Measurements from ENCODE around the gene UBL4A. TPM values are rescaled to one million over a fixed set of nuclear protein-coding genes. Genes with fewer than 3 reads are reported as not detected.

UBL4A gene
- total RNA-seq, 2 donors from 2014 or later, result 29.1 to 35.9 TPM

- no peak overlapping the region for H3K9ac ChIP-seq (ENCODE audit: extremely low read depth, low read length, poor library complexity, severe bottlenecking)
- H3K27me3 Mint-ChIP-seq (ENCODE audit: insufficient read depth), result peaks cover 1% of the 10 kb centered on the region
- WGBS, 2 experiments (ENCODE audit: insufficient coverage in 1 of 2, insufficient read length in 1 of 2), result 77% methylated on average over 3 of the region's 3 CpGs; no CpG with 5 or more reads in 1 of the 2 experiments
- no peak overlapping the region for H3K27ac ChIP-seq (ENCODE audit: low read depth, low read length)
- no peak overlapping the region for H3K27ac Mint-ChIP-seq
- H3K4me3 ChIP-seq (ENCODE audit: low read length), result no peak overlapping the region
- H3K36me3 ChIP-seq (ENCODE audit: control insufficient read depth, insufficient read depth, low read length), result no peaks in the 10 kb centered on the region
- no peaks in the 10 kb centered on the region for H3K4me1 Mint-ChIP-seq
- no peak for TF ChIP-seq CTCF (conservative IDR thresholded peaks at IDR 0.05)
- H3K27me3 ChIP-seq (ENCODE audit: control insufficient read depth, insufficient read depth, low read length, poor library complexity, severe bottlenecking), result no peaks in the 10 kb centered on the region
- H3K9me3 Mint-ChIP-seq, result peaks cover 57% of the 10 kb centered on the region
- H3K9me3 ChIP-seq (ENCODE audit: control insufficient read depth, low read length), result no peaks in the 10 kb centered on the region
- no peak overlapping the region for H3K4me3 Mint-ChIP-seq
- DNase-seq, result no peak
- no peaks in the 10 kb centered on the region for H3K36me3 Mint-ChIP-seq (ENCODE audit: low read depth)
- no peaks in the 10 kb centered on the region for H3K4me1 ChIP-seq (ENCODE audit: control insufficient read depth, insufficient read depth, low read length)
Measured at GRCh38 chrX:154494715-154495114, 8.3 kb upstream of the UBL4A start.

DNA sequence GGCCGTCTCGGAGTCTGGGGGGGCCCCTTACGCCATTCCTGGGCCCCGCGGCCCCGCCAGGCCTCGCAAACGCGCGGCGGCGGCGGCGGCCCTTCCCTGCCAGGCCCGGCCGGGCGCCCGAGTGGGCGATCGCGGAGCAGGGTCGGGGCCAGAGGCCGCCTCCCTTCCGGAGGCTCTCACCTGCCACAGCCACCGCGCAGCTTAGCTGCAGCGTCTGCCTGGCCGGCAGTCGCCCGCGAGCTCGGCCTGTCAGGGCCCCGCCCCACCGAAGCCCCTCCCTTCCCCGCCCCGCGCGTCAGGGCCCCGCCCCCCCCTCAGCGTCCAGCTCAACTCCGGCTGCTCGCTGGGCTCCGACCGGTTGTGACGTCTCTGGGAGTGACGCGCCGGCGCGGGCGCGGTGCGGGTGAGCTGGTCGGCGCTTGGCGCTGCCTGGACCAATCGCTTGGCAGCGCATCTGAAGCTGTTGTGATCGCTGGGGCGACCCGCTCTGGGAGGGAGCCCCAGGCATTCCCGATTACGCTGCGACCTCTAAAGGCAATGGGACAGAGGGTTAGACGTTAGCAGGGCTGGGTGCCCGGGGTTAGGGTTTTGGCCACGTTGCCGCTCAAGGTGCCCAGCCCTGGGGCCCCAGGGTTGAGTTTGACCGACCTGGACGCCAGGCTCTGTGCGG is 4.1 kb upstream of the UBL4A start, which contains the start of gene SLC10A3:
Gene SLC10A3 (minus strand): TSS at position 216 of the 670 bp plus-strand sequence. CDS start 1,689 bp downstream, outside the sequence.
- H3K27me3 Mint-ChIP-seq (ENCODE audit: insufficient read depth), result peaks cover 1% of the 10 kb centered on the region
- no peaks in the 10 kb centered on the region for H3K27me3 ChIP-seq (ENCODE audit: control insufficient read depth, insufficient read depth, low read length, poor library complexity, severe bottlenecking)

GRCh38 chrX:154490021-154490413 is 3.6 kb upstream of the UBL4A start:
- no peaks in the 10 kb centered on the region for H3K4me1 ChIP-seq (ENCODE audit: control insufficient read depth, insufficient read depth, low read length)
- no peak for TF ChIP-seq CTCF (conservative IDR thresholded peaks at IDR 0.05)
- H3K9me3 ChIP-seq (ENCODE audit: control insufficient read depth, low read length), result no peaks in the 10 kb centered on the region
- no peaks in the 10 kb centered on the region for H3K27me3 ChIP-seq (ENCODE audit: control insufficient read depth, insufficient read depth, low read length, poor library complexity, severe bottlenecking)
- H3K36me3 ChIP-seq (ENCODE audit: control insufficient read depth, insufficient read depth, low read length), result no peaks in the 10 kb centered on the region
- Mint-ChIP-seq H3K9me3 (peaks cover 63% of the 10 kb centered on the region), H3K4me1 (no peaks in the 10 kb centered on the region), H3K27ac (peak overlapping the region; percentile 87), H3K36me3 (ENCODE audit: low read depth) (peaks cover 6% of the 10 kb centered on the region), H3K27me3 (ENCODE audit: insufficient read depth) (peaks cover 1% of the 10 kb centered on the region), H3K4me3 (peak overlapping the region; percentile 72)
- peak overlapping the region; percentile 76 for H3K4me3 ChIP-seq (ENCODE audit: low read length)
- DNase-seq, result peak; percentile 46
- 0 to 10% methylated on average over 3 to 17 of the region's 19 CpGs for WGBS, 2 experiments (ENCODE audit: insufficient coverage in 1 of 2, insufficient read length in 1 of 2)
- H3K27ac ChIP-seq (ENCODE audit: low read depth, low read length), result no peak overlapping the region
- H3K9ac ChIP-seq (ENCODE audit: extremely low read depth, low read length, poor library complexity, severe bottlenecking), result peak overlapping the region; percentile 41

More for the DNA sequence above, 4.1 kb upstream of the UBL4A start, which contains the start of gene SLC10A3:
- H3K9me3 ChIP-seq (ENCODE audit: control insufficient read depth, low read length), result no peaks in the 10 kb centered on the region
- H3K9me3 Mint-ChIP-seq, result peaks cover 62% of the 10 kb centered on the region
- H3K36me3 ChIP-seq (ENCODE audit: control insufficient read depth, insufficient read depth, low read length), result no peaks in the 10 kb centered on the region
- H3K4me3 ChIP-seq (ENCODE audit: low read length), result peak within 1 kb of the TSS; percentile 76
- H3K4me1 ChIP-seq (ENCODE audit: control insufficient read depth, insufficient read depth, low read length), result no peaks in the 10 kb centered on the region
- no peaks in the 10 kb centered on the region for H3K4me1 Mint-ChIP-seq
- WGBS, 2 experiments (ENCODE audit: insufficient coverage in 1 of 2, insufficient read length in 1 of 2), result 0% methylated on average over 5 to 59 of the region's 71 CpGs
- peak within 1 kb of the TSS; percentile 77 for H3K27ac ChIP-seq (ENCODE audit: low read depth, low read length)
- H3K36me3 Mint-ChIP-seq (ENCODE audit: low read depth), result peaks cover 6% of the 10 kb centered on the region
- peak within 1 kb of the TSS; percentile 95 for H3K27ac Mint-ChIP-seq
- peak; percentile 97 for DNase-seq
- peak within 1 kb of the TSS; percentile 72 for H3K4me3 Mint-ChIP-seq
- no peak for TF ChIP-seq CTCF (conservative IDR thresholded peaks at IDR 0.05)
- peak within 1 kb of the TSS; percentile 63 for H3K9ac ChIP-seq (ENCODE audit: extremely low read depth, low read length, poor library complexity, severe bottlenecking)
